Measurements from ENCODE around the gene MTOR. TPM values are rescaled to one million over a fixed set of nuclear protein-coding genes. Genes with fewer than 3 reads are reported as not detected.

MTOR gene
- total and polyA plus RNA-seq, 8 donors = 6.3 to 42.4 (median 28.6) TPM

GRCh38 chr1:11156441-11156840 lies 105.9 kb downstream of the MTOR start:
- TF ChIP-seq CTCF (IDR thresholded peaks at IDR 0.05) (no peak), POLR2A (IDR thresholded peaks at IDR 0.05) (no peak), EP300 (IDR thresholded peaks at IDR 0.05) (no peak), POLR2AphosphoS5 (IDR thresholded peaks at IDR 0.05) (no peak)
- no peak for DNase-seq
- peaks cover 0 to 37% (median 17%) of the 10 kb centered on the region in 4 donors for H3K4me1 ChIP-seq
- intact Hi-C loops (cut with DNase I; ENCODE audit: low total_unique reads) = no loop called here
- H3K27me3 ChIP-seq = no peaks in the 10 kb centered on the region
- H3K27ac ChIP-seq = peak overlapping the region in 1 of 5 donors; percentile 79
- 71 to 86% (median 78%) methylated on average over 3 of the region's 3 CpGs for WGBS, 5 donors
- H3K9me3 ChIP-seq = no peaks in the 10 kb centered on the region
- no peak overlapping the region for H3K4me3 ChIP-seq
- H3K36me3 ChIP-seq = peaks cover 17 to 76% (median 70%) of the 10 kb centered on the region in 4 donors

- H3K9me3 ChIP-seq = no peaks in the 10 kb centered on the region
- no peaks in the 10 kb centered on the region for H3K27me3 ChIP-seq
- TF ChIP-seq CTCF (IDR thresholded peaks at IDR 0.05) (no peak), POLR2AphosphoS5 (IDR thresholded peaks at IDR 0.05) (no peak), EP300 (IDR thresholded peaks at IDR 0.05) (no peak), POLR2A (IDR thresholded peaks at IDR 0.05) (no peak)
- no peak for DNase-seq
- intact Hi-C loops (cut with DNase I; ENCODE audit: low total_unique reads) = no loop called here
- 67 to 81% (median 75%) methylated on average over 3 of the region's 3 CpGs for WGBS, 5 donors
- H3K4me3 ChIP-seq = no peak overlapping the region
- no peak overlapping the region for H3K27ac ChIP-seq
- H3K36me3 ChIP-seq = peaks cover 31 to 93% (median 85%) of the 10 kb centered on the region in 4 donors
- H3K4me1 ChIP-seq = peaks cover 0 to 28% (median 14%) of the 10 kb centered on the region in 4 donors
Measured at GRCh38 chr1:11153184-11153583, 109.2 kb downstream of the MTOR start.

- no peak for DNase-seq
- Histone ChIP-seq H3K9me3 (no peaks in the 10 kb centered on the region), H3K27ac (no peak overlapping the region), H3K4me1 (peaks cover 0 to 24% (median 12%) of the 10 kb centered on the region in 4 donors), H3K4me3 (no peak overlapping the region), H3K36me3 (peaks cover 36 to 94% (median 89%) of the 10 kb centered on the region in 4 donors), H3K27me3 (no peaks in the 10 kb centered on the region)
- WGBS, 5 donors = 89 to 97% (median 94%) methylated on average over 9 of the region's 9 CpGs
- intact Hi-C loops (cut with DNase I; ENCODE audit: low total_unique reads) = no loop called here
- TF ChIP-seq EP300 (IDR thresholded peaks at IDR 0.05) = no peak
- TF ChIP-seq CTCF (IDR thresholded peaks at IDR 0.05) = no peak
- no peak for TF ChIP-seq POLR2AphosphoS5 (IDR thresholded peaks at IDR 0.05)
- TF ChIP-seq POLR2A (IDR thresholded peaks at IDR 0.05) = no peak
Measured at GRCh38 chr1:11152755-11153154, 109.6 kb downstream of the MTOR start.

GRCh38 chr1:11151826-11152612 lies 110.3 kb downstream of the MTOR start:
- no peak overlapping the region for H3K4me3 ChIP-seq
- peak in 1 of 2 donors; percentile 31 for DNase-seq
- 63 to 82% (median 76%) methylated on average over 9 of the region's 9 CpGs for WGBS, 5 donors
- H3K9me3 ChIP-seq = no peaks in the 10 kb centered on the region
- H3K27ac ChIP-seq = no peak overlapping the region
- H3K4me1 ChIP-seq = peaks cover 0 to 17% (median 8%) of the 10 kb centered on the region in 4 donors
- TF ChIP-seq CTCF (IDR thresholded peaks at IDR 0.05) (no peak), EP300 (IDR thresholded peaks at IDR 0.05) (no peak), POLR2A (IDR thresholded peaks at IDR 0.05) (no peak), POLR2AphosphoS5 (IDR thresholded peaks at IDR 0.05) (no peak)
- H3K36me3 ChIP-seq = peaks cover 43 to 94% (median 90%) of the 10 kb centered on the region in 4 donors
- intact Hi-C loops (cut with DNase I; ENCODE audit: low total_unique reads) = no loop called here
- H3K27me3 ChIP-seq = no peaks in the 10 kb centered on the region

All from stomach (tissue), 9 donors.